Heart left ventricle (tissue), 16 donors: ENCODE measurements around the gene RAG2. TPM values are rescaled to one million over a fixed set of nuclear protein-coding genes. Genes with fewer than 3 reads are reported as not detected.

ENCODE experiments used
- ATAC-seq, 4 donors: fragments of 200-7000 bp; cut with Tn5 transposase; one replicate each; pipeline ENCODE4 v1.9.1; 2020 to 2022; ENCODE audit warnings: moderate library complexity in 4 of 4, mild to moderate bottlenecking in 3 of 4, moderate number of reproducible peaks in 1 of 4
- DNase-seq, 5 donors: peaks; one replicate each; pipeline ENCODE4 v3.0.0-alpha.2; 2020
- H3K27ac ChIP-seq, 12 donors: fragments of 200-600 bp; sonication (generic) in 4 of 12; one replicate each; pipeline versions ENCODE4 v1.5.0 to v1.8.0; 2016 to 2022; ENCODE audit warnings: mild to moderate bottlenecking in 2 of 12
- H3K27me3 ChIP-seq, 9 donors: fragments of 200-600 bp; sonication (generic) in 2 of 9; one replicate each; pipeline versions ENCODE4 v1.5.1 to v1.8.0; 2016 to 2022; ENCODE audit warnings: mild to moderate bottlenecking in 3 of 9
- H3K36me3 ChIP-seq, 9 donors: fragments of 200-600 bp; sonication (generic) in 2 of 9; one replicate each; pipeline versions ENCODE4 v1.5.0 to v1.8.0; 2018 to 2022; ENCODE audit warnings: mild to moderate bottlenecking in 2 of 9
- H3K4me1 ChIP-seq, 12 donors: fragments of 200-600 bp; sonication (generic) in 4 of 12; one replicate each; pipeline versions ENCODE4 v1.5.0 to v1.8.0; 2016 to 2022; ENCODE audit warnings: mild to moderate bottlenecking in 3 of 12
- H3K4me3 ChIP-seq, 12 donors: fragments of 200-600 bp; sonication (generic) in 4 of 12; one replicate each; pipeline versions ENCODE4 v1.5.0 to v1.8.0; 2017 to 2022; ENCODE audit warnings: mild to moderate bottlenecking in 9 of 12, moderate library complexity in 4 of 12
- H3K9me3 ChIP-seq, 12 donors: fragments of 200-600 bp; sonication (generic) in 4 of 12; one replicate each; pipeline versions ENCODE4 v1.5.0 to v1.8.0; 2016 to 2022; ENCODE audit warnings: mild to moderate bottlenecking in 1 of 12
- CTCF ChIP-seq, 12 donors: fragments of 200-600 bp; sonication (generic) in 4 of 12; IDR thresholded peaks; one replicate each; pipeline versions ENCODE4 v1.5.0 to v1.8.0; 2018 to 2022; ENCODE audit warnings: antibody characterized with exemption in 12 of 12, mild to moderate bottlenecking in 5 of 12
- POLR2A ChIP-seq, 2 donors: fragments of 450-650 bp; IDR thresholded peaks; one replicate each; pipeline ENCODE4 v1.6.1; 2017; ENCODE audit warnings: antibody characterized with exemption in 2 of 2, mild to moderate bottlenecking in 2 of 2, moderate library complexity in 2 of 2
- WGBS, 4 donors: extraction: QIAGEN DNeasy Blood & Tissue Kit in 2 of 4; methylation state at CpG; one replicate each; pipeline versions ENCODE4 v1.1.5 to v1.1.7; 2013 to 2018; 5-methylcytosine and 5-hydroxymethylcytosine counted together
- intact Hi-C, 10 donors: fragments of 100-400 bp; cut with DNase I; formaldehyde crosslinking; loops; one replicate each; pipeline versions ENCODE4 v1.11.1 to v1.14.2; 2022
- polyA plus RNA-seq, 2 donors: library from polyadenylated mRNA; stranded (reverse); fragments of 200-250 nt; gene quantifications; one replicate each; pipeline ENCODE4 v1.2.3, GENCODE V29; 2013
- total RNA-seq, 9 donors: library from RNA; depleted of rRNA in 2 of 9; stranded (reverse); fragments of >200 nt in 2 of 9; fragmentation: NEBNext Ultra II Directional in 3 of 9; extraction: Animal tissue kit (Norgen Biotek cat#: 25700) in 3 of 9; gene quantifications; one replicate each; pipeline versions ENCODE4 v1.1.0 to v1.2.4, GENCODE V29; 2016 to 2023
- donor health status: ischemic (EF 13 %, LVEDD 7.1; RV severe dilation, severe dysfunction).
- donor health status: healthy with polysubstance abuse.
- donor health status: DM: no; HTN: yes; CAD: no.
- donor health status: DM: no; HTN: no; CAD: no.
- donor health status: ischemic (EF 25% LVEDD 6.9; RV normal size, moderate dysfunction).
- donor health status: ischemic (EF 25% LVEDD 5.7; RV mildly dilated, moderate dysfunction).
- donor health status: healthy.
- donor health status: DM: yes; HTN: yes; CAD: no.
- donor health status: ischemic (EF 35%, LVEDD 5.7; RV mildly dilated, moderate dysfunction).
- donor health status: nonischemic (EF 11% LVEDD 7.7; RV severe dilation, severe dysfunction).
- donor health status: DM: yes; HTN: yes; CAD: no.
- donor health status: PGD.
- donor health status: ischemic (EF 29% LVEDD 5.4; RV normal size, mild dysfunction).
- donor health status: nonischemic (EF 23%, LVEDD 6.1; RV moderate dilation, normal function).

Gene RAG2
- total and polyA plus RNA-seq, 11 donors, result not detected

- DNase-seq, result no peak
- no peak for TF ChIP-seq CTCF (IDR thresholded peaks at IDR 0.05)
- TF ChIP-seq POLR2A (IDR thresholded peaks at IDR 0.05), result no peak
- Histone ChIP-seq H3K27me3 (no peaks in the 10 kb centered on the region), H3K4me1 (peaks cover 0 to 4% (median 0%) of the 10 kb centered on the region in 12 donors), H3K27ac (no peak overlapping the region), H3K9me3 (no peaks in the 10 kb centered on the region), H3K36me3 (no peaks in the 10 kb centered on the region), H3K4me3 (no peak overlapping the region)
- no peak for ATAC-seq
- 79 to 83% (median 79%) methylated on average over 2 of the region's 2 CpGs for WGBS, 4 donors
- intact Hi-C loops, result loop anchor here in 1 of 10 donors (10.0 kb wide), 1 partner anchor 64 kb away; no protein-coding TSS in a partner anchor
Measured at GRCh38 chr11:36601155-36601554, 3.1 kb upstream of the RAG2 start.

- ATAC-seq (no peak), DNase-seq (no peak)
- intact Hi-C loops, result loop anchor here in 1 of 10 donors (10.0 kb wide), 1 partner anchor 65 kb away; no protein-coding TSS in a partner anchor
- no peak for TF ChIP-seq POLR2A (IDR thresholded peaks at IDR 0.05)
- no peaks in the 10 kb centered on the region for H3K36me3 ChIP-seq
- peaks cover 0 to 12% (median 7%) of the 10 kb centered on the region in 12 donors for H3K4me1 ChIP-seq
- H3K4me3 ChIP-seq, result no peak overlapping the region
- 85 to 90% (median 90%) methylated on average over 7 of the region's 7 CpGs for WGBS, 4 donors
- no peaks in the 10 kb centered on the region for H3K9me3 ChIP-seq
- H3K27me3 ChIP-seq, result no peaks in the 10 kb centered on the region
- no peak overlapping the region for H3K27ac ChIP-seq
Measured at GRCh38 chr11:36600180-36600579, 2.1 kb upstream of the RAG2 start.

- H3K4me1 ChIP-seq, result peaks cover 0 to 16% (median 10%) of the 10 kb centered on the region in 12 donors
- no peak overlapping the region for H3K27ac ChIP-seq
- H3K36me3 ChIP-seq, result no peaks in the 10 kb centered on the region
- no peak for DNase-seq
- peaks cover 0 to 5% (median 0%) of the 10 kb centered on the region in 9 donors for H3K27me3 ChIP-seq
- ATAC-seq, result no peak
- TF ChIP-seq POLR2A (IDR thresholded peaks at IDR 0.05) (no peak), CTCF (IDR thresholded peaks at IDR 0.05) (no peak)
- no peaks in the 10 kb centered on the region for H3K9me3 ChIP-seq
- no peak overlapping the region for H3K4me3 ChIP-seq
- intact Hi-C loops, result loop anchor here in 1 of 10 donors (10.0 kb wide), 1 partner anchor 82 kb away; the partner anchor contains the start of gene TRAF6
Measured at GRCh38 chr11:36596880-36597279, 1.2 kb downstream of the RAG2 start.

DNA sequence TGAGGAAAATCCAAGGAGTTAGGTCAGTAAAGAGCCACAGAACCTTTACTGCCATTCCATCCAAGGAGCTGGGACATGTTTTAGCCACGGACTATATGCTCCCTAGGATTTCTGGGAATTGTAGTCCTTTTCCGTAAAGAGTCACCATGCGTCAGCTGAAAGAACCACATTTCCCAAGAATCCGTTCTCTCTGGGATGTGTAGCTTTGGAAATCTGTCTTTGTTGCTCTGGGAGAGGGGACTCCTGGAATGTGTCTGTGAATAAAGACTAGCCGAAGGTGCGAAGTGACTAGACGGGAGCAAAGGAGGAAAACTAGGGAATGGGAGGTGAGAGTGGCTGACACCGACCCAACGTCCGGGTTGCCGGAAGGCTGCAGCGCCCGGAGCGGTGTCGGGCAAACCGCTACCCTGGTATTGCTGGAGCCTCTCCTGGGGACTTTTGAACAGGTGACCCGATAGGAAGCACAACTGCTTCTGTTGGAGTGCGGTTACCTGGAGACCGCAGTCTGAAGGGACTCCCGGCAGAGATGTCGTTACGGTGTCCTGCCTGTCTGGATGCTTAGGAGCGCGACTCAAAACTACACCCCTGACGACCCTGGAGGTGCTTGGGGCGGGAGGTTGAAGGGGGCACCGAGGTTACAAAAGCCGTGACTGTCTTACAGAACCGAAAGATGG lies 3.6 kb downstream of the RAG2 start, which contains the start of gene IFTAP:
Gene IFTAP (plus strand): TSS at position 187 of the 674 bp plus-strand sequence. CDS start 15,602 bp downstream, outside the sequence.
- Histone ChIP-seq H3K4me3 (peak within 1 kb of the TSS; percentile 66 to 93 (median 78)), H3K36me3 (no peaks in the 10 kb centered on the region), H3K4me1 (peaks cover 0 to 16% (median 10%) of the 10 kb centered on the region in 12 donors), H3K9me3 (no peaks in the 10 kb centered on the region), H3K27ac (peak within 1 kb of the TSS in 10 of 12 donors; percentile 3 to 79 (median 66)), H3K27me3 (peaks cover 0 to 19% (median 0%) of the 10 kb centered on the region in 9 donors)
- intact Hi-C loops, result loop anchor here in 1 of 10 donors (10.0 kb wide), 1 partner anchor 80 kb away; the partner anchor contains the start of gene TRAF6
- 1% methylated on average over 23 to 29 of the region's 29 CpGs for WGBS, 4 donors
- TF ChIP-seq CTCF (IDR thresholded peaks at IDR 0.05) (no peak), POLR2A (IDR thresholded peaks at IDR 0.05) (peak in 1 of 2 donors; percentile 46)
- ATAC-seq (peak; percentile 100), DNase-seq (peak in 4 of 5 donors; percentile 32 to 63 (median 43))
